CD4-positive, alpha-beta T cell treated with Interleukin-1 beta for 1 hour (primary cell): ENCODE results near the gene MYLK4.

Experiments used
- DNase-seq, 2 donors: peaks; one replicate each; pipeline ENCODE4 v3.0.0-alpha.2; 2020 to 2022

The MYLK4 gene

DNA sequence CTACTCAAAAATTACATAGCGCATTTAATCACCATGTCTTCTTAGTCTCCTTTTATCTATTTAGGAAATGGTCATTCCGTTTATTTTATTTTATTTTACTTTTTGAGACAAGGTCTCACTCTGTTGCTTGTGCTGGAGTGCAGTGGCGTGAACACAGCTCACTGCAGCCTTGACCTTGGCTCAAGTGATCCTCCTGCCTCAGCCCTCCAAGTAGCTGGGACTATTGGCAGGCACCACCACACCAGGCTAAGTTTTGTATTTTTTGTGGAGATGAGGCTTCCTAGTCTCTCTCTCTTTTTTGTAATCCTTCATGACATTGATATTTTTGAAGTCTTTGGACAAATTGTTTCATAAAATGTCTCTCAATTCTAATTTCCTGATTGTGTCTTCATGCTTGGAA, 4.7 kb upstream of the MYLK4 start:
- DNase-seq, result no peak

DNA sequence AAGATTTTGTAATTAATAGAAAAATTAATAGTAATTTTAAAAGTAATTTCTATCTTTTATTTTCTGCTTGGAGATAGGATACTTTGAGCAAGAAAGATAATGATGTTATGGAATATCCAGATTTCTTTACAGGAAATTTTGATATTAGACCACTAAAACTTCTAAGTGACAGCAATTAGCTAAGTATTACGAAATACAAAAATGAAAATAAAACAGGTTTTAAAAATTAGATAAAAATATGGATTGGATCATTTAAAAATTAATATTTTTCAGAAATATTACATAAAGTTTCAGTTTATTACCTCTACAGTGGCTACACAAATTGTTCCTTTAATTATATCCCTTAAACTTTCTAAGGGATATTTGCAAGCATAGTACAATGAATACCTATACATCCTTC, 4.2 kb upstream of the MYLK4 start:
- DNase-seq, result no peak

DNA sequence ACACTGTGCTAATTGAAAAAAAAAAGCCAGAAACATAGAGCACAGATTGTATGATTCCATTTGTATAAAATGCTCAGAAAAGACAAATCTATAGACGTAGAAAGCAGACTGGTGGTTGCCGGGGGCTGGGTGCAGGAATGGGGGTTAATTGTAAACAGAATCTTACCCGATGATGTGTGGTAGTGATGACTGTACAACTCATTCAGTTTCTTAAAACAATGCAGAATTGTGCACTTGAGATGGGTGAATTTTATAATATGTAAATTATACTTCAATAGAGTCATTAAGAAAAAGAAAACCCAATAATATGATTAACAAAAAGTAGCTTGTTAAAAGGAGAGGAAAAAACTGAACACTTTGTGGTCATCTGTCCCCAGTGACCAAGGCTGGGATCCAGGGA, 3.7 kb upstream of the MYLK4 start:
- no peak for DNase-seq

DNA sequence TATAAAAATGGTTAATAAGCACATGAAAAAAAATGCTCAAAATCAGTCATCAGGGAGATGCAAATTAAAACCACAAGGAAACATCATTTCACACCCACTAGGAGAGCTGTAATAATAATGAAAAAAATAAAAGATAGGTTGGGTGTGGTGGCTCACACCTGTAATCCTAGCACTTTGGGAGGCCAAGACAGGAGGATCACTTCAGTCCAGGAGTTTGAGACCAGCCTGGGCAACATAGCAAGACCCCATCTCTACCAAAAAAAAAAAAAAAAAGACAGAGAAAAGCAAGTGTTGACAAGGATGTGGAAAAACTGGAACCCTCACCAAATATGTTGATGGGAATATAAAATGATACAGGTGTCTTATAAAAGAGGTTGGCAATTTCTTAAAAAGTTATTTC, 3.0 kb upstream of the MYLK4 start:
- DNase-seq, result no peak

DNA sequence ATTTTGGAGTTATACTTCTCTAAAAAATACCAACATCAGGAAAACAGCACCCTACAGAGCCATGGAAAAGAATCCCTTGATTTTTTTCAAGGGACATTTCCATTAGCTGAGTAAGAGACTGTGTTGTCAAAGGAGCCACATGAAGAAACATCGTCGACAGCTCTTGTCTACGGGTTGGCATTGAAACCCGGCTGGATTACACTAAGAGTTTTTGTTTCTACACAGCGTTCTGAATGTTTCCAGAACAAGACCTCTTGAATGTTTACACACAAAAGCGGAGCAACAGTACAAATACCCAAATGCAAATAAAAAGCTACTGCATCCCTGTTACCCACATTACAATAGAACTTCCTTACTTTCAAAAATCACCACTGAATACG, 2.4 kb upstream of the MYLK4 start:
- no peak for DNase-seq

DNA sequence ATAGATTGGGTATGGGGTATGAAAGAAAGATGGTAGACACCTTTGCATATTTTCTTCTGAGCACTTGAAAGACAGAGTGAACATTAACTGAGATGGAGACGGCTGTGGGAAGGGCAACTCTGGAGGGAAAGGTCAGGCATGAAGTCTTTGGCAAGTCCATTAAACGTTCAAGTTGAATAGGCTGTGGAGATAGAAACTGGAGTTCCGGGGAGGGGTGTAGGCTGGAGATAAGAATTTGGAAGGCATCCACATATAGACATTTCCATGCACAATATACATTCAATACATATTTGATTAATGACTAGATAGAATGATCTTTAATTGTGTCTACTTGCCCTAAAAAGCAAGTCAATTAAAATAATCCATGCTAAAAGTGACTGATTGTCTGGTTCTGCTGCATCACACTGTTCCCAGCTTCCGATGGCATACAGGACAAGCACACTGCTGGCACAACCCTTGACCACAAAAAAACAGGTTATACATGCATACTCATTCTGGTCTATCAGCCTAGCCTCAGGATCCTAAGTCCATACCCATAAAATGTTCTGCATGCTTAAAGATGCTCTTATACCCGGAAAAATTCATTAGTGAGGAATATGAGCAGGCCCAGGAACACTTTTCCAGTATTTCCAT, 1.9 kb upstream of the MYLK4 start:
- no peak for DNase-seq

DNA sequence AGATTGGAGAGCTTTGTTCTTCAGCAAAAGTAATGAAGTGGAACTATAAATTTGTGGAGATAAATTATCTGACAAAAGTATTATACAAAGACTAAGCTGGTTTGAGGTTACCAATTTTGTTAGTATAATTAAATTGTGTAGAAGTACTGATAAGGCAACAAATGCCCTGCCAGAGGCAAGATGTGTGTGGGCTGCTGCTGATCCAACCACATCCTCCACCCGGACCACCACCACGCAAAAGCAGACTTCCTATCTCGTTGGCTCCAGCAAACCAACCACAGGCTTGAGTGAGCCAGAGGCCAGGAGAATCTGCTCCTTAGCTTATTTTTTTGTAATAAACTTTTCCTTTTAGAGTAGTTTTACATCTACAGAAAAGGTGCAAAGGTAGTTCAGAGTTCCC, 1.1 kb upstream of the MYLK4 start:
- DNase-seq, result no peak

DNA sequence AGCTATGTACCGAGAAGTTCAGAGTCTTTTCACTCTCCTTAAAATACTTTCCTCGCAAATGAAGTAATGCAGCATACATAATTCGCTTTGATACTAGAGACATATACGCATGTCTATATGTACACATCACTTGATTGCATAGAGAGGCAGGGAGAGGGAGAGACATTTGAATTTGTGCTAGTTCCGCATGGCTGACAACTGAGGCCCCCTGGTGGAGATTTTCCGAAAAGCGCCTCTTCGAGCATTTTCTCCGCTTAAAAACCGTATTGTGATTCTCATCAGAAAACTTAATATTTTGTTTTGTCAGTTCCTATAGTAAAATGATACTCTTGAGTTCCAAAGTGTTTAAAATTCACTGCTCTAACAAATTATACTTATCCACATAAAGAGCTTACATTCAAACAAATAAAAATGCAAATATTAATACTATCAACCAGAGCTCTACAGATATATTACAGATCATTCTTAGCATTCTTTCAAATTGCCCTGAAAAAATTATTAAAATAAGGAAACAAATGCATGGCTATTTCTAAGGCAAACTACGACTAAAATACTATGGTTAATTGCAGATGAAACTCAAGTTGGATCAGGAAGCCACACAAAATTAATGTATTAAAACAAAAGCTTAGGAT, 637 bp downstream of the MYLK4 start:
- peak; percentile 57 to 70 for DNase-seq

DNA sequence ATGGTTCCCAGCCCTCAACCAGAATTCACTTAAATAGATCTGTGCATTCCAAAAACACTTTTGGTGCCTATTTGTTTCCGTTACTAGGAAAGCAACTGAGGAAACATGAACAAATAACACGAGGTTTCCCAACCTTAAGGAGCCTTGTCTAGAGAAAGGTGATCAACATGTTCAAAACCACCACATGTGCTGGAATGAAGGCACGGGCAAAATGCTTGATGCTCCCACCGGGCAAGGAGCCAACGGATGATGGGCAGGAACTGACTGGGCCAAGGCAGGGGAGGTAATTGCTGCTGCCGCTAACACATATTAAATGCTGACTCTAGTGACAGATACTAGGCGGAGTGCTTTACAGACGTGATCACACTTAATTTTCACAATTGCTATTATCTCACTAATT, 2.5 kb downstream of the MYLK4 start:
- no peak for DNase-seq

DNA sequence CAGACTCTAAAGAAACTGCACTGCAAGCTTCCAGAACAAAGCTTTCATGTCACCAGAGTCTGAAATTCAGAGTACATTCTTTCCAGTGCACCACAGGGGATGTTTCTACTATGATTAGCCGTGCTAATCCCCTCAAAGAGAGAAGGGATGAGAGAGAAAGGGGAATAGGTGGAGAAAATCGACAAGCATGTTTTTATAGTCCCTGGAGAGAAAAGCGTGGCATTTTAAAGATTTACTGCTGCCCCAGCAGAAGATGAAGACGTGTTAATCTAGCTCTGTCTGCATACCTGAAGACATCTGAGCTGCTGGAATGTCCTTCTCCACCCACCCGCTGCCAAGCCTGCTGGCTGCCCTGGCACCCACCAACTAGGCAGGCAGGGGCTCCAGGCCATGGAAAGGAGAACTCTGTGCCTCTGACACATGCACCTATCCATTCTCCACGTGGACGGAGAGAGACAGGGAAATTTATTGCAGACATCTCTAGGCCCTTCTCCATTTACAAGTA, 4.1 kb downstream of the MYLK4 start:
- no peak for DNase-seq

DNA sequence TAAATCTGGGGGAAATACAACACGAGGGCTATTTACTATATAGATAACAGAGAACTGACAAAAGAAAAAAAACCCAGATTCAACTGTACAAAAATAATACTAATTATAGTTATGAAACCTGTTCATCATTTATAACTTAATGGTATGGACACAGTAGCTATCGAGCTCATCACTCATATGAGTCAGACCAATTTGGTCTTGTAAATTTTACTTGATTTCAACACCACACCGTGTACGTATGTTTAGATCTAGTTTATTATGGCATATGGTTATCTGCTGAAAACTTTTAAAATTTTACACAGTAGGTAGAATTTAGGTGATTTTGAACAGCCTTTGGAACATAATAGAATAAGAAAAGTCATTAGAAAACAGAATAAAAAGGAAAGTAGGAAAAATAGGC, 5.5 kb downstream of the MYLK4 start:
- DNase-seq, result no peak

DNA sequence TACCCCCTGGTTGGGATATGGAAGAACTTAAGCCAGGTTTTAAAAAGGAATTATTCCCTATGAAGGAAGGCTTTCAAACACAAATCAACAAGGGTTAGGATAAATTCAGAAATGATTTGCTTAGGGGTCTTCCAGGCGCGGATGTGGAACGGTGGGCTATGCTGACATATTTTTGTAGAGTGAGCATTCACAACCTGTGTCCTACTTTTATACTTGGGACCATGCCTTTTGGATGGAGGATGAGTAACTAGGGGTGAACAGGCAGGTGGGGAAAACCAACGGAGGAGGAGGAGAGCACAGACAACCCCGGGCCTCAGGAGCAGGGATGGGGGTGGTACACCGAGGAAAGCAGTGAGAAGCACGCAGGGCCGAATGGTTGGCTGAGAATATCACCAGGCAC, 5.9 kb downstream of the MYLK4 start:
- no peak for DNase-seq

DNA sequence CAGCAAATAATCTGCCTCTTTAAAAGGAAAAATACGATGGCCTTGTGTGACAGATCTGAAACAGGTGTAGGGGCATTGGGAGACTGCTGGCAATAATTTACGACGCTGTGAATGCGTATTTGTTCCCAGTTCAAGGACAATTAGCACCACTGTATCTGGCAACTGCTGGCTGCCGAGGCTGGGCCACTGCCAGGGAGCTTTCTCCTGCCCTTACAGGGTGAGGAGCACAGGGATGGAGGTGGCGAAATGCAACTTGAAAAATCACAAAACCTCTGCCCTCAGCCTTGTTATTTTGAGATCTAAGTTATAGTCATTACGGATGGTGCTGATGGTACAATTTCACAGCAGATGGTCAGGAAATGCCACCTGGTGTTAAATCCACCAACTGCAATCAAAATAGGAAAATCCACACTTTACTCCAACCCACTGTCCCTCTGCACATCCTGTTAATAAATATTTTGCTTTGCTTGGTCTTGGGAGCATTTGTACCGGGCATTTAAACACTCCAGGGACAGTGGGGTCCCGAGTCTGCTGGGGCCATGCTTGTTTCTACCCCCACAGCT, 6.4 kb downstream of the MYLK4 start:
- no peak for DNase-seq

DNA sequence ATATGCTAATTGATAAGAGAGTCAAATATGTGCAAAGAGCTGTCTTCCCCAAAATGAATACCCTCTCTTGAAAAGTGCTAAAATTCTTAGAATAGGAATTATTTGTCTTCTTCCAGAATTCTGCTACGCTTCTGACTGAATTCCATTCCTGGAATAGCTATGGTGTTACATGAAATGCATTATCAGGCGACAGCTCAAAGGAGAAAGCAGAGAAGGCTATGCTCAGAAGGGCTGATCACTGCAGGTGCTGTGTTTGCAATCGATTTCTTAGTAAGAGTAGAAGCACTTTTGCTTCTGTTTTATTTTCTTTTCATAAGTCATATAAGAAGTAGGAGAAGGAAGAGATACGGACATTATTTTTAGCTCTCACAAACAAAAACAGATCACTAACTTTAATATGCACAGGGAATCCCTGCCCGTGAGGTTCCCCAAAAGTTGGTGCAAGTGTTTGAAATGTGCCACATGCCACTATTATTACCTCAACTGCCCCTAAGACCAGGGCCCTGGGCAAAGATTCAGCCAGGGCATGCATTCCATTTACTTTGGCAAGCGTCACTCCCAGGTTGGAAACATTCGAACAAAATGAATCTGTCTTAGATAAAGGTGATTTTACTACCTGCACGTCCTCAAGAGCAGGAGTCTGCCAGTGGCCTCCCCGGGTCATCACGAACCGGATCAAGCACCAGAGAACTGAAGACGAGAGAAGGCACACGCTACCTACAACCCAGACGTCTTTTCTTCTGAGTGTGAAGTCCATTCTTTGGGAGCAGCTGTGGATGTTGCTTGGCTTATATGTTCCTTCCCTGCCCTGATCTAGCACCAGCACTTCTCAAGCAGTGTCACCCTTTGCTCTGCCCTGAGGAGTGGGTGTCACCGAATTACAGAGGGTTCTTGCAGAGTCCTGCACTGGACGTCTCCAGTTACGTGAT, 7.2 kb downstream of the MYLK4 start:
- no peak for DNase-seq

DNA sequence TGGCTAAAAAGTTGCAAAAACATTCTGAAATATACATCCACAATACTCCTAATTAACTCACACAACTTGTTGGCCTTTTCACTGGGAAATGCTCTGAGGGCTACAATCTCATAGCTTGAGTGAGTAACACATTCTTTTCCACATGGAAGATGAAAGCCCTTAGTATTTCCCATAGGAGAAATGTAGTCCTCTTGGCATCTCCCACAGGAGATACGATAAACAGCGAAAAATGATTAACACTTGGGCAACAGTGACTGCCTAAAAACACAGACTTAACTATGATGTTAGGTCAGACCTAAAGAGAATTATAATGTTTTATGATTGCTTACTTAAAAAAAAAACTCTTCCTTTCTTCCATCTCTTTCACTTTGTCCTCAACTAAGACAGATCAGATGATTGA, 9.0 kb downstream of the MYLK4 start:
- no peak for DNase-seq

DNA sequence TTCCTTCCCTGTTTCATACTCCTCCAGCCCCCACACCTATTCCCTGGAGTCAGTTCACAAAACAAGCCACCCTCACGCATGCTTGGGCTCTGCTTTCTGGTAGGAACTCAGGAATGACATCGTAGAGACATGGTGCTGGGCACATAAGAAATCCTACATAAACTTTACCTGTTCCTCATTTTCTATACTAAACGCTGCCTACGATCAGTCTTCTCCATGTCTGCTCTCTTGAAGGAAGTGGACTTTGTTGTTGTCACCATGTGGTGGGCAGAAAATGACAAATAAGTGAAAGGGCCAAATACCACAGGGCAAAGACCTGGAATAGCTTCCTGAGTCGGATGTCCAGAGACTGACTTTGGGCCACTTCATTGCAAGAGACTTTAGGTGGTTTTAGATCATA, 10.1 kb downstream of the MYLK4 start:
- DNase-seq, result no peak

DNA sequence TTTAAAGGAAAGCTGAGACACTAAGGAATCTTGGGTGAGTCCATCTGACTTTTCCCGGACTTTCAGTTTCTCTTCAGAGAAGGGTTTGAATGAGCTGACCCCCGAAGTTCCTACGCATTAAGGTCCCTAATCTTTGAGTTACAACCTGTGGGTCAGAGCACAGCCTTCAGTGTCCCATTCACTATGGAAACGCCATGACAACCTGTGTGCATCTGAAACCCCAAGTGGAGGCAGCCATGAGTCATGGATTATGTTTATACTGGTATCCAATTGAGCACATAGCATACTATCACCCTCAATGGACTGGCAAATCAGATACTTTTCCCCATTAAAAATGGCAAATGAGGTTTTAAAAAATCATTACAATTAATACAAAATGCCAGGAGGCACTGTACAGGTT, 11.4 kb downstream of the MYLK4 start:
- DNase-seq, result no peak

DNA sequence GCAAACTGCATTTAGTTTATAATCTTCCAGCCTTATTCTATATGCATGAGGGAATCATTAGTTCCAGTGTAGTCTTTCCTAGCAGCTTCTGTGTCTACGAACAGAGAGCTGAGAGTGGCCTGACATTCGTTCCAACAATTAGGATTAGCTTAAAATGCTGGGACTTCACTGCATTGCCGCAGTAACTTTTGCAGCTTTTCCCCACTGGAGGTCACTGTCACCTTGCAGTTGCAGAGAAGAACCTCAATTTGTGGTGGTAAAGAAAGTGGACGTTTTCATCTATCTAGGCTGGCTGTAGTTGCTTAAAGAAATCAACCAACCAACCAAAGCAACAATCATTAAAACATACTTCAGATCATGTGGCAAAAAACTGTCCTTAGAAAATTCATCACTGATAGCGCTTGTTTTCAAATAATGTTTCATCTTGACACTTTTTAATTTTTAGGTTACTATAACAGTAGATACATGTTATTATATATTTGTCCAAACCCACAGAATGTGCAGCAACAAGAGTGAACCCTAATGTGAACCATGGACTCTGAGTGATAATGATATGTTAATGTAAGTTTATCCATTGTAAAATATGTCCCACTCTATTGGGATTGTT, 12.2 kb downstream of the MYLK4 start:
- DNase-seq, result peak; percentile 47 to 61

DNA sequence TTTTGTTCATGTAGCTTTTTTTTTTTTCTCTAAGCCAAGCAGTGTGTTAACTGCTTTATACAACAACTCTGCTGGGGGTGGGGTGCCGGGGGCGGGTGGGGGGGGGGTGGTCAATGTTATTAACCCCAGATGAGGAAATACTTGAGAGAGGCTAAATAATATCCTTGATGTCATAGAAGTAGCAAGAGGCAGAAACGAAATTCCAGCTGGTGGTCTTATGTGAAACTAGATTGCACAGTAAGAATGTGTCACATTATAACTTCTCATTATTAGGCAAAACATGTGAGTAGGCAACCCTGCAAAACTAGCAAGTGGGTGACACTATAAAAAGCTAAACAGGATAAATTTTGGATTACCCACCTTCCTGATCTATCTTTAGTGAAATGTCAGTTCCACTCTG, 12.8 kb downstream of the MYLK4 start:
- no peak for DNase-seq

DNA sequence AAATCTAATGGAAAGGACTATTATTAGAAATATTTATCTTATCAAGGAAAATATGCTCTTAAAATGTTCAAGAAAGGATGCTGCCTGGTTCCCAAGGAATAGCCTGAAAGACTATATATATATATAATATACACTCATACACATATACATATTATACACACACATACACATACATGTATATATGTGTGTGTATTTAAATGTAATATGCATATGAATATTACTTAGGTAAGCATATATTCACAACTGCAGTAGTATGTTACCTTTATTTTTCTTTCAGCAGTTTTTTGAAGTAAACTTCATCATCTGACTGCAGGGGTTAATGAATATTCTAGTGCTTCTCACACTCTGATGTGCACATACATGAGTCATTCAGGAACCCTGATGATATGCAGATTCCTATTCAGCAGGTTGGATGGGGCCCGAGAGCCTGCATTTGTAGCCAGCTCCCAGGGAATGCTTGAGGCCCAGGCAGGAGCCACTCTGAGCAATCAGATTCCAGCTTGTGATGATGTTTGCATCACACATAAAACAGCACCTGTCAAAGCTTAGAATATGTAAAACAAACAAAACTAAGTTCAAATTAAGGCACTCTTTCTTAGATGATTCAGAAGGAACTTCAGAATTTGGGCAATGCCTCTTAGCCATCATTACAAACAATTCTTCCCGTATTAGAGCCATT, 16.1 kb downstream of the MYLK4 start:
- no peak for DNase-seq

DNA sequence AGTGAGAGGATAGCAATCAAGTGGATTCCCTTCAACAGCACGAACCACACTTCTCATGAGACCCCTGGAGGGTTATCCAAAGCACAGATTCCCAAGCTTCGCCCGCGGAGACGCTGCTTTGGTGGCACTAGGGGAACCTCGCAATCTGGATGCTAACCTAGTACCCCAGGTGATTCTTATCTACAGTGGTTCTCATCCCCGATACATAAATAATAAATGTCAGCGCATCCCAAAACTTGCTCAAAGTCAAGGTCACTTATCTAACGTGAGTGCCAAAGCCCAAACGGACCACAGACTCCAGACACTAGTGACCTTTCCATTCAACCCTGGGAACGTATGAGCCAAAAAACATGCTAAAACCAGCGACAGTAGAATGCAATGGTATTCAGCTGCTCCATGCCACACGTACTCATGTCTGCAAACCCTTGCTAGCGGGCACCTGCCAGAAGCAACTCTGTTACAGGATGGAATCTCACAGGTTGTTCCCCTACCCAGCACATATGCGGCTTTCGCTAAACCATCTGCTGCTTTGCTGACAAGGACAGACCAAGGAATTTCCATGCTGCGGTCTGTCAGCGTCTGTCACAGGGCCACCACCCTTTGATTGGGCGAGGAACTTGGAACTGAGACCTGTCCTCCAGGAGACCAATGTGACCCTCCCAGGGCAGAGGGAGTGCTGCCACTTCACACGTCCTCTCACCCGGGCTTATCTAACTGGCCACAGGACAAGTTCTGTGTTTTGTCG, 16.8 kb downstream of the MYLK4 start:
- no peak for DNase-seq

DNA sequence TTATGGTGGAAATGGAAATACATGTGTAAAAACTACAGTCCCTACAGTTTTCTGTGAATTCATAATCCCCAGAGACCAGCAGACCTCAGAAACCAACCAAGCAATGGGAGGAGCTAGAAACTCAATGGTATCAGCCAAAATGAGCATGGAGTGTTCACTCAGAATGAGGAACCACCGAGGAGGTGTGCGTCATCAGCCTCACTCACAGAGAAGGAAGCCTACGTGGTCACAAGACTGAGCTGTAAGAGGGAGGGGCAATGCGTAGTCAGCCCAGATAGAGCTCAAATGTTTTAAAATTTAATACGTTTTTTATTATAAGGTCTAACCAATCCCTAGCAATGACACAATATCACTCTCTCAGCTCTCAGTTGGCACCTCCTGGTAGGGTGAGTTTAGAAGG, 17.4 kb downstream of the MYLK4 start:
- DNase-seq, result peak; percentile 33 to 87
